K562 (cell line): Measurements from ENCODE around the gene CHMP2A. TPM values are rescaled to one million over a fixed set of nuclear protein-coding genes. Genes with fewer than 3 reads are reported as not detected.
A peak's percentile ranks its signal among the peaks of the same experiment; 100 is the strongest.

Experiments used
- CREB1 ChIP-seq, 2 experiments: sonication (generic) in 1 of 2; formaldehyde crosslinking in 1 of 2; IDR thresholded peaks; 2 replicates each; pipeline versions ENCODE4 v1.6.1 to v1.8.0; 2012 to 2022; ENCODE audit warnings: inconsistent platforms in 1 of 2, mild to moderate bottlenecking in 1 of 2, missing genetic modification reagents in 1 of 2, moderate library complexity in 1 of 2
- LARP7 ChIP-seq: fragments of 450-650 bp; IDR thresholded peaks from 2 replicates; pipeline ENCODE4 v1.6.1; 2016
- MXI1 ChIP-seq: IDR thresholded peaks from 2 replicates; pipeline ENCODE4 v1.6.1; 2011; ENCODE audit warnings: low read depth, mild to moderate bottlenecking, improper control_type of control experiment, low read length
- POU5F1 ChIP-seq: fragments of 150-350 bp; IDR thresholded peaks from 2 replicates; pipeline ENCODE4 v1.6.1; 2014; ENCODE audit warnings: borderline replicate concordance, low read length, low read depth, mild to moderate bottlenecking; ENCODE audit not compliant: partially characterized antibody
- RFX7 ChIP-seq: fragments of 250-450 bp; sonication (Bioruptor Pico); IDR thresholded peaks from 2 replicates; pipeline ENCODE4 v1.5.1; 2021; ENCODE audit warnings: mild to moderate bottlenecking
- RNF2 ChIP-seq: sonication (generic); IDR thresholded peaks from 2 replicates; pipeline ENCODE4 v1.6.1; 2016
- SP1 ChIP-seq: sonication (generic); formaldehyde crosslinking; IDR thresholded peaks from 2 replicates; pipeline ENCODE4 v1.8.1; 2022; ENCODE audit warnings: mild to moderate bottlenecking, missing genetic modification reagents
- YBX1 ChIP-seq: fragments of 450-650 bp; IDR thresholded peaks from 2 replicates; pipeline ENCODE4 v1.7.1; 2016; ENCODE audit warnings: mild to moderate bottlenecking
- ZNF696 ChIP-seq: fragments of 250-450 bp; sonication (Bioruptor Pico); conservative IDR thresholded peaks from 2 replicates; pipeline ENCODE4 v1.4.0; 2020; ENCODE audit warnings: mild to moderate bottlenecking, moderate library complexity
- polyA plus RNA-seq, 8 experiments: library from polyadenylated mRNA; depleted of rRNA in 4 of 8; stranded (reverse) in 5 of 8; unstranded in 3 of 8; fragments of >200 nt; fragmentation: Nextera tagmentation in 2 of 8; fragmentation: Illumina TruSeq in 1 of 8; extraction: Ambion mirVana in 2 of 8; extraction: Trizol in 1 of 8; gene quantifications; 2 replicates each; pipeline versions ENCODE4 v1.2.1 to v1.2.3, GENCODE V29; 2011 to 2014; ENCODE audit warnings: inconsistent platforms in 1 of 8, missing spikeins in 1 of 8
- total RNA-seq, 7 experiments: library from RNA; depleted of rRNA in 6 of 7; stranded (reverse); fragments of >200 nt in 6 of 7; fragmentation: Illumina TruSeq in 2 of 7; extraction: Trizol in 2 of 7; gene quantifications; 2 replicates each; pipeline versions ENCODE4 v1.2.1 to v1.2.3, GENCODE V29; 2011 to 2021; ENCODE audit warnings: low replicate concordance in 1 of 7
- TF ChIP-seq, protein P1 (sequence below), 2 experiments: fragments of 250-450 bp in 1 of 2; fragments of 450-650 bp in 1 of 2; sonication (Bioruptor Pico) in 1 of 2; IDR thresholded peaks; 2 replicates each; pipeline versions ENCODE4 v1.6.1 to v1.8.0; 2016 to 2021; ENCODE audit warnings: mild to moderate bottlenecking in 2 of 2, moderate library complexity in 2 of 2, missing compliant biosample characterization in 1 of 2, missing genetic modification characterization in 1 of 2
- TF ChIP-seq, protein P2 (sequence below): fragments of 250-450 bp; sonication (Bioruptor Pico); IDR thresholded peaks from 2 replicates; pipeline ENCODE4 v1.4.0; 2020
- TF ChIP-seq, protein P3 (sequence below): fragments of 250-450 bp; sonication (Bioruptor Pico); IDR thresholded peaks from 2 replicates; pipeline ENCODE4 v1.8.0; 2022; ENCODE audit warnings: inconsistent platforms
- TF ChIP-seq, protein P4 (sequence below): fragments of 250-450 bp; sonication (Bioruptor Pico); IDR thresholded peaks from 2 replicates; pipeline ENCODE4 v1.4.0; 2020; ENCODE audit warnings: mild to moderate bottlenecking
- TF ChIP-seq, protein P5 (sequence below): fragments of 450-650 bp; IDR thresholded peaks from 2 replicates; pipeline ENCODE4 v1.7.1; 2018; ENCODE audit warnings: mild to moderate bottlenecking, low read depth; ENCODE audit not compliant: partially characterized antibody

CHMP2A gene
- total and polyA plus RNA-seq, 9 of the 15 experiments (the other 6 are each of a cell fraction or from before 2014, with no cell fraction given), result 57.6 to 159 (median 87.2) TPM

DNA sequence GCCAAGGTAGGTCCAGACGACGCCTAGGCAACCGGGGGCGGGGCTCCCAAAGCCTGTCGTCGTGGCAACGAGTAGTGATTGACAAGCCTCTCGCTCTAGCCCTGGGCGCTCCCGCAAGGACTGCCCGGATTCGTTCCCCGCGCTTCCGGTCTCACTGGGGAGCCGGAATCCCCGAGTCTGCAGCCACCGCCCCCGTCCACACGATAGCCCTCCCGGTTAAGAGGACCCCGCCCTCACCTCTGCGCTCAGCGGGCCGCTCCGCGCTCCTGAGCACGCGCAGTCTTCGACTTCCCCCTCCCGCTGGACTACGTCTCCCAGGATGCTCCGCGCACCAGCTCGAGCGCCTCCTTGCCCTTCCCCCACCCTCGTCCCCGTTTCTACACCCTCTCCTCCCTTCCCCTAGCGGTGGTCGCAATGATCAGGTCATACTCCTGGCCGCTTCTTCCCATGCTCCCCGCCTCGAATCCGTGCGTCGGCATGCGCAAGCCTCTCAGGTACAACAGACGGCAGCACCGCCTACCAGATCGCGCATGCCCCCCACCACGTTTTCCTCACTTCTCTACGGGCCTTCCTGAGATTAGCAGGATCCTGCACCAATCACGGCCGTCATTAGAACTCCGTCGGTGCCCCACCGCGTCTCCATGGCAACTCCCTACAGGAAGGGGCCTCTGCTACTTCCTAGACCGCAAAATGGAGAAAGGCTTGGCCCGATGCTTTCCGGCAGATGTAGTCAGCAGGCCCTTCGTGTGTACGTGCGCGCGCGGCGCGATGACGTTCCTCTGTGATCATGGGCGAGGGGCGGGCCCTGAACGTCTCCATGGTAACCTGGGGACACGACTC lies 18.1 kb upstream of the CHMP2A start, which contains the start of gene MZF1 (continued):
- TF ChIP-seq, protein P1, sequence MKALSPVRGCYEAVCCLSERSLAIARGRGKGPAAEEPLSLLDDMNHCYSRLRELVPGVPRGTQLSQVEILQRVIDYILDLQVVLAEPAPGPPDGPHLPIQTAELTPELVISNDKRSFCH (CRISPR knock-in tag; IDR thresholded peaks at IDR 0.05), result no peak
- TF ChIP-seq, protein P1 (tag; IDR thresholded peaks at IDR 0.05), result peak; percentile 71; the same call in 1 of the 2 replicates
- TF ChIP-seq, protein P2, sequence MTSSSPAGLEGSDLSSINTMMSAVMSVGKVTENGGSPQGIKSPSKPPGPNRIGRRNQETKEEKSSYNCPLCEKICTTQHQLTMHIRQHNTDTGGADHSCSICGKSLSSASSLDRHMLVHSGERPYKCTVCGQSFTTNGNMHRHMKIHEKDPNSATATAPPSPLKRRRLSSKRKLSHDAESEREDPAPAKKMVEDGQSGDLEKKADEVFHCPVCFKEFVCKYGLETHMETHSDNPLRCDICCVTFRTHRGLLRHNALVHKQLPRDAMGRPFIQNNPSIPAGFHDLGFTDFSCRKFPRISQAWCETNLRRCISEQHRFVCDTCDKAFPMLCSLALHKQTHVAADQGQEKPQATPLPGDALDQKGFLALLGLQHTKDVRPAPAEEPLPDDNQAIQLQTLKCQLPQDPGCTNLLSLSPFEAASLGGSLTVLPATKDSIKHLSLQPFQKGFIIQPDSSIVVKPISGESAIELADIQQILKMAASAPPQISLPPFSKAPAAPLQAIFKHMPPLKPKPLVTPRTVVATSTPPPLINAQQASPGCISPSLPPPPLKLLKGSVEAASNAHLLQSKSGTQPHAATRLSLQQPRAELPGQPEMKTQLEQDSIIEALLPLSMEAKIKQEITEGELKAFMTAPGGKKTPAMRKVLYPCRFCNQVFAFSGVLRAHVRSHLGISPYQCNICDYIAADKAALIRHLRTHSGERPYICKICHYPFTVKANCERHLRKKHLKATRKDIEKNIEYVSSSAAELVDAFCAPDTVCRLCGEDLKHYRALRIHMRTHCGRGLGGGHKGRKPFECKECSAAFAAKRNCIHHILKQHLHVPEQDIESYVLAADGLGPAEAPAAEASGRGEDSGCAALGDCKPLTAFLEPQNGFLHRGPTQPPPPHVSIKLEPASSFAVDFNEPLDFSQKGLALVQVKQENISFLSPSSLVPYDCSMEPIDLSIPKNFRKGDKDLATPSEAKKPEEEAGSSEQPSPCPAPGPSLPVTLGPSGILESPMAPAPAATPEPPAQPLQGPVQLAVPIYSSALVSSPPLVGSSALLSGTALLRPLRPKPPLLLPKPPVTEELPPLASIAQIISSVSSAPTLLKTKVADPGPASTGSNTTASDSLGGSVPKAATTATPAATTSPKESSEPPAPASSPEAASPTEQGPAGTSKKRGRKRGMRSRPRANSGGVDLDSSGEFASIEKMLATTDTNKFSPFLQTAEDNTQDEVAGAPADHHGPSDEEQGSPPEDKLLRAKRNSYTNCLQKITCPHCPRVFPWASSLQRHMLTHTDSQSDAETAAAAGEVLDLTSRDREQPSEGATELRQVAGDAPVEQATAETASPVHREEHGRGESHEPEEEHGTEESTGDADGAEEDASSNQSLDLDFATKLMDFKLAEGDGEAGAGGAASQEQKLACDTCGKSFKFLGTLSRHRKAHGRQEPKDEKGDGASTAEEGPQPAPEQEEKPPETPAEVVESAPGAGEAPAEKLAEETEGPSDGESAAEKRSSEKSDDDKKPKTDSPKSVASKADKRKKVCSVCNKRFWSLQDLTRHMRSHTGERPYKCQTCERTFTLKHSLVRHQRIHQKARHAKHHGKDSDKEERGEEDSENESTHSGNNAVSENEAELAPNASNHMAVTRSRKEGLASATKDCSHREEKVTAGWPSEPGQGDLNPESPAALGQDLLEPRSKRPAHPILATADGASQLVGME (CRISPR knock-in tag), result no peak
- no peak for TF ChIP-seq YBX1
- TF ChIP-seq, protein P3, sequence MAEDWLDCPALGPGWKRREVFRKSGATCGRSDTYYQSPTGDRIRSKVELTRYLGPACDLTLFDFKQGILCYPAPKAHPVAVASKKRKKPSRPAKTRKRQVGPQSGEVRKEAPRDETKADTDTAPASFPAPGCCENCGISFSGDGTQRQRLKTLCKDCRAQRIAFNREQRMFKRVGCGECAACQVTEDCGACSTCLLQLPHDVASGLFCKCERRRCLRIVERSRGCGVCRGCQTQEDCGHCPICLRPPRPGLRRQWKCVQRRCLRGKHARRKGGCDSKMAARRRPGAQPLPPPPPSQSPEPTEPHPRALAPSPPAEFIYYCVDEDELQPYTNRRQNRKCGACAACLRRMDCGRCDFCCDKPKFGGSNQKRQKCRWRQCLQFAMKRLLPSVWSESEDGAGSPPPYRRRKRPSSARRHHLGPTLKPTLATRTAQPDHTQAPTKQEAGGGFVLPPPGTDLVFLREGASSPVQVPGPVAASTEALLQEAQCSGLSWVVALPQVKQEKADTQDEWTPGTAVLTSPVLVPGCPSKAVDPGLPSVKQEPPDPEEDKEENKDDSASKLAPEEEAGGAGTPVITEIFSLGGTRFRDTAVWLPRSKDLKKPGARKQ, result no peak
- TF ChIP-seq RNF2, result peak; percentile 75
- peak; percentile 100 for TF ChIP-seq MXI1
- TF ChIP-seq POU5F1, result peak; percentile 1
- TF ChIP-seq, protein P4, sequence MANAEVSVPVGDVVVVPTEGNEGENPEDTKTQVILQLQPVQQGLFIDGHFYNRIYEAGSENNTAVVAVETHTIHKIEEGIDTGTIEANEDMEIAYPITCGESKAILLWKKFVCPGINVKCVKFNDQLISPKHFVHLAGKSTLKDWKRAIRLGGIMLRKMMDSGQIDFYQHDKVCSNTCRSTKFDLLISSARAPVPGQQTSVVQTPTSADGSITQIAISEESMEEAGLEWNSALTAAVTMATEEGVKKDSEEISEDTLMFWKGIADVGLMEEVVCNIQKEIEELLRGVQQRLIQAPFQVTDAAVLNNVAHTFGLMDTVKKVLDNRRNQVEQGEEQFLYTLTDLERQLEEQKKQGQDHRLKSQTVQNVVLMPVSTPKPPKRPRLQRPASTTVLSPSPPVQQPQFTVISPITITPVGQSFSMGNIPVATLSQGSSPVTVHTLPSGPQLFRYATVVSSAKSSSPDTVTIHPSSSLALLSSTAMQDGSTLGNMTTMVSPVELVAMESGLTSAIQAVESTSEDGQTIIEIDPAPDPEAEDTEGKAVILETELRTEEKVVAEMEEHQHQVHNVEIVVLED (CRISPR knock-in tag), result peak; percentile 85
- peak; percentile 91 for TF ChIP-seq SP1 (CRISPR knock-in tag)
- TF ChIP-seq, protein P5, sequence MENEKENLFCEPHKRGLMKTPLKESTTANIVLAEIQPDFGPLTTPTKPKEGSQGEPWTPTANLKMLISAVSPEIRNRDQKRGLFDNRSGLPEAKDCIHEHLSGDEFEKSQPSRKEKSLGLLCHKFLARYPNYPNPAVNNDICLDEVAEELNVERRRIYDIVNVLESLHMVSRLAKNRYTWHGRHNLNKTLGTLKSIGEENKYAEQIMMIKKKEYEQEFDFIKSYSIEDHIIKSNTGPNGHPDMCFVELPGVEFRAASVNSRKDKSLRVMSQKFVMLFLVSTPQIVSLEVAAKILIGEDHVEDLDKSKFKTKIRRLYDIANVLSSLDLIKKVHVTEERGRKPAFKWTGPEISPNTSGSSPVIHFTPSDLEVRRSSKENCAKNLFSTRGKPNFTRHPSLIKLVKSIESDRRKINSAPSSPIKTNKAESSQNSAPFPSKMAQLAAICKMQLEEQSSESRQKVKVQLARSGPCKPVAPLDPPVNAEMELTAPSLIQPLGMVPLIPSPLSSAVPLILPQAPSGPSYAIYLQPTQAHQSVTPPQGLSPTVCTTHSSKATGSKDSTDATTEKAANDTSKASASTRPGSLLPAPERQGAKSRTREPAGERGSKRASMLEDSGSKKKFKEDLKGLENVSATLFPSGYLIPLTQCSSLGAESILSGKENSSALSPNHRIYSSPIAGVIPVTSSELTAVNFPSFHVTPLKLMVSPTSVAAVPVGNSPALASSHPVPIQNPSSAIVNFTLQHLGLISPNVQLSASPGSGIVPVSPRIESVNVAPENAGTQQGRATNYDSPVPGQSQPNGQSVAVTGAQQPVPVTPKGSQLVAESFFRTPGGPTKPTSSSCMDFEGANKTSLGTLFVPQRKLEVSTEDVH, result peak; percentile 65
- TF ChIP-seq RFX7 (CRISPR knock-in tag), result no peak
- TF ChIP-seq CREB1 (IDR thresholded peaks at IDR 0.05), result peak; percentile 99
- TF ChIP-seq CREB1 (CRISPR knock-in tag; IDR thresholded peaks at IDR 0.05), result peak; percentile 98
- no peak for TF ChIP-seq ZNF696 (CRISPR knock-in tag)
- peak; percentile 92 for TF ChIP-seq LARP7
